Measurements from ENCODE around the gene LIN52.

- TF ChIP-seq EZH2 (optimal IDR thresholded peaks at IDR 0.05; ENCODE audit: low read depth, low read length) (no peak), CTCF (IDR thresholded peaks at IDR 0.05; ENCODE audit: low read length) (no peak), EZH2phosphoT487 (IDR thresholded peaks at IDR 0.05; ENCODE audit: low read length) (no peak)
These were observed 127.3 kb downstream of the LIN52 start for GRCh38 chr14:74211945-74212580.

Measured in MM.1S (cell line).